HG03025 (cell line): Measurements from ENCODE around the gene PTGS1.
"Not testable (repeated sequence)": the region's sequence is repeated elsewhere in the genome, so short reads cannot be mapped to it uniquely, and the experiment has no call there.

Source experiments
- ATAC-seq: cut with Tn5 transposase; IDR thresholded peaks from one replicate; pipeline ENCODE4 v1.9.1; 2021; ENCODE audit warnings: mild to moderate bottlenecking, moderate library complexity; ENCODE audit not compliant: unreplicated experiment, low FRiP score

The PTGS1 gene

DNA sequence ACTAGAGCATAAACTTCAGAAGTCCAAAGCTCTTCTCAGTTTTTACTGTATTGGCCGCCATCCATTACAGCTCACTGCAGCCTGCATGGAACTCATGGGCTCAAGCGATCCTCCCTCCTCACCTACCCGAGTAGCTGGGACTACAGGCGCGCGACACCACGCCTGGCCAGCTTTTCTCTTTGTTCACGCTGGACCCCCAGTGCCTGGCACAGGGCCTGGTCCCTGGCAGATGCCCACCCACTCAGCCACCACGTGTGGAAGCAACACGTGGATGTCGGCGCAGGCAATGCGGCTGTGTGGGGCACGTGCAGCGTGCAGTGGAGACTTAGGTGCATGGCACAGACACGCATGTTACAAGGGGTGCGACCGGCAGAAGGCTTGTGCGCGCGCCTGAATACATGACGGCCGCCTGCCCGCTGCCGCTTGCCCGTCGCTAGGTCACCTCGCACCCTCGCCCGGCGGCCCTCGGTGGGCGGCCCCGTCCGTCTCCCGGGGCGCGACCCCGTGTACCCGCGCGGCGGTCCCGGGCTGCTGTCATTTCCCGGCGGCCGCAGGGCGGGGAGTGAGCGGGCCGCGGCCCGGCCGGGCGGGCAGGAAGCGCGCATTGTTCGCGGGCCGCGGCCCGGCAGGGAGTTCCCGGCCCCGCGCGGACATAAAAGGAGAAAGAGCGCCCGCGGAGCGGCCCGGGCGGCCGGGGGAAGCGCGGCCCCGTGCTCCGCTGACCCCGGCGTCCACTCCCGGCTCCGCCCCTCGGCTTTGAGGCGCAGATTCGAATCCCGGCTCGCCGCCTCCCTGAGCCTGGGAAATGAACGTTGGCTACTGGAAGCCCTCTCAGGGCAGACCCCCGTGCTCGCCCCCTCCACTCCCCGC is 24.1 kb upstream of the PTGS1 start:
- no peak for ATAC-seq

DNA sequence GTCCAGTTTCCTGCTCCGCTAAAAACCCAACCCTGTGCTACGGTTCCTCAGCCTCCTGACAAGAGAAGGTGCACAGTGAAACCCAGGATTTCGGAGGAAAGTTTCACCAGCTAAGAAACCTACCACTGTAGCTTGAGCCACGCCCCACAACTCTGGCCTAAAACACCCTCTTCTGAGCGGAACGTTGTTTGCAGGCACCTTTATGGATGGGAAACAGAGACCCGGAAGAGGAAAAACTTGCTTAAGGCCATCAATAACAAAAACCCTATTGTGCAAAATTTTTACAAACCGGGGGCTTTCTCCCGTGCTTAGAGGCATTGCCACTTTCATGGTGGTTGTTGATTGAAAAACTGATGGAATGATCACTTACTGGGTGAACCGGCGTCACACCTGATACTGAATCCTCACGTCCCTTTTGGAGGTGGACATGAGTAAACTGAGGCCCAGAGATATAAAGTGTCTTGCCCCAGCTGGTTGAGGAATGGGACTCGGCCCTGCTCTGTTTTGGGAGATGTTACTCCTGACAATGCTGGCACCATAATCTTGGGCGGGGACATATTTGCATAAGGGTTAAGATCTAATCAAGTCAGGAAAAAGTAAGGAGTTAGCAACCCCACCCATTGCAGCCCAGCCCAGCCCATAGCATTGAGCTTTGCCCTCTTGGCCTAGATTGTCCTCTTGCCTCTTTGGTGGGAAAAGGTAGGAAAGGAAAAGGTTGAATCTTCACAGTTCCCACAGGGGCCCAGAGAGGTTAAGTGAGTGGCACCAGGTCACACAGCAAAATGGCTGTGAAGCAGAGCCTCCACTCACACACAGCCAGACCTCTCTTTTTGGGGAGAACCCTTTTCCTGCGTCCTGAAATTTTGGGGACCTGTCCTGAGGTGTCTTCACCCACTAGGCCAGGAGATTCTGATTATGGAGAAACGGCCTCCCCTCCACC is 23.2 kb upstream of the PTGS1 start:
- ATAC-seq: no peak

GRCh38 chr9:122348288-122348777 is 22.5 kb upstream of the PTGS1 start:
- no peak for ATAC-seq

DNA sequence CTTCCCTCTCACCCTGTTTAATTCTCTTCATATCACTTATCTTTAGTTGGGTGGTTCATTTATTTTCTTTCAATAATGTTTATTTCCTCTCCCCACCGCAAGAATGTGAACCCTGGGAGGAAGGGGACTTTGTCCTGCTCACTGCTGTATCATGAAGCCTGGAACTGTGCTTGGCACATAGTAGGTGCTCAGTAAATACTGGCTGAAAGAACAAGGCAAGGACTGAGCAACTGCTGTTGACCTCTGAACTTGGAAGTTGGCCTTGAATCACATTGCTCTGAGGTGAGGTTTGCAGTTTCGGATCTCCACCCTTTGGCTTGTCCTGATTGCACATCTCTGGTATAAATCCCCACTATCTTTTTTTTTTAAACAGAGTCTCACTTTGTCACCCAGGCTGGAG is 22.0 kb upstream of the PTGS1 start:
- ATAC-seq: no peak

DNA sequence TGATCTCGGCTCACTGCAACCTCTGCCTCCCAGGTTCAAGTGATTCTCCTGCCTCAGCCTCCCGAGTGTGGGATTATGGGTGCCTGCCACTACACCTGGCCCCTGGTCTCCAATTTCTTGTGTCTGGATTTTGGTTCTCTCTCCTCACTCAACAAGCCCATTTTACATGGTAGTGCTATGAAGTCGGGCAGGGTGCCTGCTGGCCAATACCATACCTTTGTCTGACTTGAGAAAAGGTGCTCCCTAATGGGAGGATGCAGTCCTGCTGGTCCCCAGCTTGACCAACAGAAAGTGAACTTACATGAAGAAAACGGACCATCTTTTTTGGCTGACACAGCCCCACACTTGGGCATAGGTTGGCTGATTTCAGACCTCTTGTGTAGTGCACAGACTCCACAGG is 21.6 kb upstream of the PTGS1 start:
- ATAC-seq: no peak

DNA sequence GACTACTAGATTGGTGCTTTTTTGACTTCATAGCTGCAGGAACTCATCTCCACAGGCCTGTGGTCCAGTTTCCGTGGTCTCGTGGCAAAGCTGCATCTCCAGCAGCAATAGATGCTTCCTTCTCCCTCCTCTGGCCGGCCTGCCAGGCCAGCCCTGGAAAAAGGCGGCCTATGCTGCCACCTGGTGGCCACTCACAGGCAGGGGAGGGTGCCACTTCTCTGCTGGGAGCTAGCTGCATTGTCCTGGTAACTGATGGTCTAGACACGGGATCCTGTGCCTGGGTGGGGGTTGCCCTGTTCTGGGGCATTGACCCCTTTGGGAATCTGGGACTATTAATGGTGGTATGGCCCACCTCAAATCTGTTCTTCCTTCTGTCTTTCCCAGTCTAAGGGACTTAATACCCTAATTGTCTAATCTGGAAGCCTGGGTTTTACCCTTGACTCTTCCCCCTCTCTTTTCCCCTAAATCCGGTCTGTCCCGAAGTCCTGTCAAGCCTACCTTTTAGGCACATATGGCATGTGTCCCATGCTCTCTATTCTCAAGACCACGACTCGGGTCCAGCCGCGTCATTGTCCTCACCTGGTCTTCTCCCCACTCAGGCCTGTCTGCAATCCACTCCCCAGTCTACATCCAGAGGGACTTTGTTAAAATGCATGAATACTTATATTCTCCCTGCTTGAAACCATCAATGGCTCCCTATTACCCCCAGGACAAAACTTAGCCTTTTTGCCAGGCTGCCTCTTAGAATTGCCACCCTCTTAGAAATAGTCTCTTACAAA is 20.1 kb upstream of the PTGS1 start:
- ATAC-seq: no peak

GRCh38 chr9:122354536-122355199 is 16.2 kb upstream of the PTGS1 start:
- ATAC-seq: no peak

DNA sequence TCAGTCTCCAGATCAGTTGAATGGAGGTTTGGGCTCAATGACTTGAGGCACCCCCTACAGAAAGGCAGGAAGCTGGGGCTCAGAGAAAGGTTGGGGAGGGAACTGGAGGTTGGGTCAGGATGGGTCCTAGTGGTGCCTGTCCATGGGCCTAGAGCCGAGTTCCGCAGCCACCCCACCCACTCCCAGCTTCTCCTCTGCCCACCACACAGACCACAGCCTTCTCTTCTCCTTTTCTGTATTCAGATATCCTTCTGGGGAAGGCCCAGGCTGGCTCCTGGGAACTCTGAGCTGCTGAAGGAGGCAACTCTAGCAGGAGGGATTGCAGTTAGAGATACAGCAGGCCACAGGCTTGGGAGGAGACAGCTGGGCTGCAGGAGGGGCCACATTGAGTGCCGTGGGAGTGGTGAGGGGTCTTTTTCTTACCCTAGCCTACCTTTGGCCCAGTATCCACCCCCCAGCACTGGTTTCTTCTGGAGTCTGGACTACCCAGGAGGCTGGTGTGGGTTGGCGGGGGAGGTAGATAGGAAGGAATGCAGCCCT is 15.4 kb upstream of the PTGS1 start:
- ATAC-seq: no peak

- no peak for ATAC-seq
These were observed 14.2 kb upstream of the PTGS1 start for GRCh38 chr9:122356627-122357026.

DNA sequence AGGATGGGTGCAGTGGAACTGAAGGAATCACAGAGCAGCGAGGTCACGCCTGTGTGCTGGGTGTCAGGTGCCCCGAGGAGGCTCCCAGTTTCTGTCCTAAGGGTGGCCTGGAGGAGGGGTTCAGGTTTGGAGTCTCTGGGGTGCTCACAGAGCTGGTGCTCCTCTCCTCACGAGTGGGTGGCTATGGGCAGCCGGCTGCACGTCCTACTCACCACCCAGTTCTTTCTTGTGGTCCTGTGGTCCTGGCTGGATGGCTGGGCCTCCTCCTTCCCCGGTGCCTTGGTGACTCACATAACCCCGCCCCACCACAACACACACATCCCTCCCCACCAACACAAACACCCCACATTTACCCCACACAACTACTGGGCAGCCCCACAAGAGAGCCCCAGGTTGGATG is 9.9 kb upstream of the PTGS1 start:
- no peak for ATAC-seq

GRCh38 chr9:122363131-122363530 is 7.7 kb upstream of the PTGS1 start:
- not testable (repeated sequence) for ATAC-seq

DNA sequence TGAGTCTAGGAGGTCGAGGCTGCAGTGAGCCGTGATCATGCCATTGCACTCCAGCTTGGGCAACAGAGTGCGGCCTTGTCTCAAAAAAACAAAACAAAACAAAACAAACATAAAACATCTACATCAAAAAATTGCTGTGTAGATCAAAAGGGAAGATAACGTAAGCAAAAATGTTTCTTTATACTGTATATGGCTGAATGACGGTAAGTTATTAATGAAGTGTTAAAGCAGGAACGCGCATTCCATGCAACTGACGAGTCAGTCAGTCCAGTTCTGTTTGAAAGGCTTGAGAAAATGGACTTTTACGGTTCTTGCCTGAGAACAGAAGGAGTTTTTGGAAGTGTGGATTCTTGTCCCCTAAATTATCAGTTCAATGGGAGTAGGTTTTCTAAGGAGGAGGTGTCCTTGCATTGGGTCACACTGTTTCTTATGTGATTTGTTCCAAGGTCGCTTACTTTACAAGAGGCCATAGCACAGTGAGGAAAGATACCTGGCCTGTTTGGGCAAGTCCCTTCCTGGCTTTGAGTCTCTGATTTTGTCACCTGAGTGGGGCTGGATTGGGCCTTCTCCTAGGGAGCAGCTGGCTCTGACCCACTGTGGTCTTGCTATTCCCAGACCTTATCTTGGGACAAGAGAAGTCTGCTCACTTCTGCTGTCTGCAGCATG is 6.6 kb upstream of the PTGS1 start:
- no peak for ATAC-seq

- no peak for ATAC-seq
These were observed 6.1 kb upstream of the PTGS1 start for GRCh38 chr9:122364783-122365150.

- ATAC-seq: no peak
These were observed 4.7 kb upstream of the PTGS1 start for GRCh38 chr9:122366074-122366660.

- no peak for ATAC-seq
These were observed 3.8 kb upstream of the PTGS1 start for GRCh38 chr9:122367065-122367464.

DNA sequence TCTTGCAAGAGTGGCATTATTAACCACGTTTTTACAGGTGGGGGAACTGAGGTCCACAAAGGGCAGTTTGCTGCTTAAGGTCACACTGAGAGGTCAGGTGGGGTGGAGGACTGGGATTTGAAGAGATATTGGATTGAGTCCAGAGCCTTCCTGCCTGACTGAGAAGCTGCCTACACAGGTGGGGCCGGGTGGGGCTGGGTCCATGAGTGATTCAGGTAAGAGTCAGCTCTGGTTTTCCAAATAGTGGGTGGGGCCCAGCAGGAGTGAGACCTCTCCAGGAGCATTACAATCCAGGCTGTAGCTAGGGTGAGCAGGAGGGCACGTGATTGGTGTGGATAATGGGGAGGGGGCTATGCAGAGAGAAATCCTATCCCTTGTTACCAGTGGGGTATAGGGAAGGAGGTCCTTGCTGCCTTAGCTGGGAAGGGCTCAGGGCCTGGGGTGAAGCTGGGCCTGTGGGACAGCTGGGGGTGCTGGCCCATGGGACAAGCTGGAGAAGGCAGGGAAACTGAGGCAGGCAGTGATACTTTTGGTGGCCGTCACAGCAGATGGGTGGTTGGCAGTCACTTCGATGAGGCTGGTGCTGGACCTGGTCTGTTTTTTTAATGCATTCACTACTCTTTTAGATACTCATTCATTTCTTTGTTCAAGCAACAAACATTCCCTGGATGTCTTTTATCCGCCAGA is 2.9 kb upstream of the PTGS1 start:
- ATAC-seq: no peak

DNA sequence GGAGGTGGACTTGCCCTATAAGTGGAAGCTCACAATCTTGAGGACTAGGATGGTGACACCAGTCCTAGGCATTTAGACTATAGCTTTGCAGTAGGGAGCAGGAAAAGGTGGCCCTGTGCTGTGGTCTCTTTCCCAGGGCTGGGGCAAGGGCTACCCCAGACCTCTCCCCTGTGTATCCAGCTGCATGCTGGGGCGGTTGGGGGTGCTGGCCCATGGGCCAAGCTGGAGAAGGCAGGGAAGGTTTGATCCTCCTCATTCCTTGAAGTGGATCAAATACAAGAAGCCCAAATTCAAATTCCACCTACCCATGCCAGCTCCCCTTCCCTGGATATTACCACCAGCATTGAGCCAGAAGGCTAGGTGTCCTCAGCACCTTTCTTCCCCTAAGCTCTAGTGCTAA is 2.2 kb upstream of the PTGS1 start:
- no peak for ATAC-seq

- no peak for ATAC-seq
These were observed 521 bp upstream of the PTGS1 start for GRCh38 chr9:122370303-122370702.
